Duodenal mucosa (tissue), 2 donors: ENCODE measurements around the gene ADD3.

Source experiments
- H3K27ac ChIP-seq: one replicate; pipeline ENCODE4 v1.7.0; 2013; ENCODE audit warnings: low read depth, low read length
- H3K27me3 ChIP-seq, 2 donors: one replicate each; pipeline ENCODE4 v1.7.0; 2013; ENCODE audit warnings: low read length in 2 of 2, control low read depth in 1 of 2; ENCODE audit not compliant: insufficient read depth in 2 of 2, control insufficient read depth in 1 of 2
- H3K36me3 ChIP-seq, 2 donors: one replicate each; pipeline ENCODE4 v1.7.0; 2013; ENCODE audit warnings: low read length in 2 of 2, control low read depth in 1 of 2; ENCODE audit not compliant: insufficient read depth in 2 of 2, control insufficient read depth in 1 of 2
- H3K4me1 ChIP-seq, 2 donors: one replicate each; pipeline ENCODE4 v1.7.0; 2013; ENCODE audit warnings: low read length in 2 of 2, control low read depth in 1 of 2; ENCODE audit not compliant: insufficient read depth in 2 of 2, control insufficient read depth in 1 of 2
- H3K4me3 ChIP-seq, 2 donors: one replicate each; pipeline ENCODE4 v1.7.0; 2013; ENCODE audit warnings: low read length in 2 of 2, low read depth in 1 of 2
- H3K9ac ChIP-seq, 2 donors: one replicate each; pipeline ENCODE4 v1.7.0; 2013; ENCODE audit warnings: low read length in 2 of 2, low read depth in 1 of 2
- H3K9me3 ChIP-seq, 2 donors: one replicate each; pipeline ENCODE4 v1.7.0; 2013; ENCODE audit warnings: low read length in 2 of 2, control low read depth in 1 of 2; ENCODE audit not compliant: control insufficient read depth in 1 of 2

Gene ADD3

GRCh38 chr10:110032801-110033700 lies 25.3 kb downstream of the ADD3 start:
- no peak overlapping the region for H3K27ac ChIP-seq
- peaks cover 0 to 1% of the 10 kb centered on the region in 2 donors for H3K36me3 ChIP-seq
- H3K9me3 ChIP-seq, result no peaks in the 10 kb centered on the region
- no peaks in the 10 kb centered on the region for H3K27me3 ChIP-seq
- no peak overlapping the region for H3K4me3 ChIP-seq
- no peak overlapping the region for H3K9ac ChIP-seq
- H3K4me1 ChIP-seq, result peaks cover 24 to 28% of the 10 kb centered on the region in 2 donors

- peak overlapping the region in 1 of 2 donors; percentile 5 for H3K9ac ChIP-seq
Measured at GRCh38 chr10:110033701-110034235, 26.0 kb downstream of the ADD3 start.

GRCh38 chr10:110034596-110034995 lies 26.8 kb downstream of the ADD3 start:
- Histone ChIP-seq H3K9me3 (no peaks in the 10 kb centered on the region), H3K27ac (no peak overlapping the region), H3K4me1 (peaks cover 28 to 29% of the 10 kb centered on the region in 2 donors)

More at GRCh38 chr10:110033701-110034235, 26.0 kb downstream of the ADD3 start:
- H3K4me1 ChIP-seq, result peaks cover 24 to 28% of the 10 kb centered on the region in 2 donors
- no peak overlapping the region for H3K27ac ChIP-seq
- H3K4me3 ChIP-seq, result no peak overlapping the region
- no peaks in the 10 kb centered on the region for H3K36me3 ChIP-seq
- no peaks in the 10 kb centered on the region for H3K27me3 ChIP-seq
- H3K9me3 ChIP-seq, result no peaks in the 10 kb centered on the region

DNA sequence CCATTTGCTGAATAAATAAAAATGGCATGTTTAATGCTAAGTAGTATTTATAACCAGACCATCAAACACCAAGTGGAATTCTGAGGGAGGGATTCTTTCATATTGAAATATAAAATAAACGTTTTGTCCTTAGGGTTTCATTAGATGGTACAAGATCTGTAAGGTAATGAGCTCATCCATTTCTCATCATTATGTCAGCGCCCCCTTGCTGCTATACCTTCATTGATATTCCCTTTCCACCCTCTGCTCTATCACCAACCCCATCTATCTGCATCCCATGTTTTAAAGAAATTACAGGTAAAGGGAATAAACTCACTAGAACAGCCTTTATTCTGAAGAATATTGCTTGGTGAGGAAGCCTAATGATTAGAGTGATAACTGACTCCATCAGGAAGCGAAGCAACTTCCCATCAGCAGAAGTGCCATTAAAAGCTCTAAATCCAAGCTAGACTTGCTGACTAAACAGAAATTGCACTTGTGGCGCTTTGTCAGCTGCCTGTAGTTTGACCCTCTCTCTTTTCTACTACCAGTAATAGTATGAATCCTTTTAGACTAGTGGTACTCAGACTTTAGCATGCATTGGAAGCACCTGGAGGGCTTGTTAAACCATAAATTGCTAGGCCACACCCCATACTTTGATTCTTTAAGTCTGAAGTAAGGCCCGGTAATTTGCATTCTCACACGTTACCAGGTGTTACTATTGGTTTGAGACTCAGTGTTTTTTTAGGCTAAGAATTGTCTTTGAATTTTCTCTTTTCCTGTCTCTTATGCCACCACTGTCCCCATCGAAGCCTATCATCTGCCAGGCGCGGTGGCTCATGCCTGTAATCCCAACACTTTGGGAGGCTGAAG lies 27.5 kb downstream of the ADD3 start:
- Histone ChIP-seq H3K27me3 (no peaks in the 10 kb centered on the region), H3K27ac (no peak overlapping the region), H3K9me3 (no peaks in the 10 kb centered on the region), H3K9ac (no peak overlapping the region), H3K4me1 (peaks cover 31 to 34% of the 10 kb centered on the region in 2 donors), H3K4me3 (no peak overlapping the region), H3K36me3 (no peaks in the 10 kb centered on the region)

More at GRCh38 chr10:110034596-110034995, 26.8 kb downstream of the ADD3 start:
- Histone ChIP-seq H3K4me3 (no peak overlapping the region), H3K27me3 (no peaks in the 10 kb centered on the region), H3K9ac (no peak overlapping the region), H3K36me3 (no peaks in the 10 kb centered on the region)

- no peaks in the 10 kb centered on the region for H3K36me3 ChIP-seq
- H3K27me3 ChIP-seq, result no peaks in the 10 kb centered on the region
- no peak overlapping the region for H3K4me3 ChIP-seq
- H3K4me1 ChIP-seq, result peaks cover 29 to 37% of the 10 kb centered on the region in 2 donors
- no peak overlapping the region for H3K27ac ChIP-seq
- H3K9me3 ChIP-seq, result no peaks in the 10 kb centered on the region
- no peak overlapping the region for H3K9ac ChIP-seq
Measured at GRCh38 chr10:110036640-110037039, 28.9 kb downstream of the ADD3 start.

DNA sequence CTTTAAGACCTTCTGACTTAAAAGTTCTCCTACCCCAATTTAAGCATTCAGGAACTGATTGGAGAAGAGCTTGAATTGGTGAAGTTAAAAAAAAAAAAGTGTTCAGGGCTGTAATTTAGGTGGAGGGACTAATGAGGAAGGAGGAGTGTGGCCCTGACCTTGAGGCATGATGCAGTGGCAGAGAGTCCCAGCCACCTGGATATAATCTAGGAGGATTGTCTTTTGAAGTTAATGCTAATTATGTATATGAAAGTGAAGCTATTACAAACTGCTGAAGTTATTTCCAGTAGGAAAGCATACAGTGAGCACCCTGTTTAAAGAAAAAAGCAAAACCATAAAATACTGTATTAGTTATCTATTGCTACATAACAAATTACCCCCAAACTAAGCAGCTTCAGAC lies 31.5 kb downstream of the ADD3 start:
- Histone ChIP-seq H3K9ac (no peak overlapping the region), H3K36me3 (no peaks in the 10 kb centered on the region), H3K27ac (no peak overlapping the region), H3K27me3 (no peaks in the 10 kb centered on the region), H3K9me3 (no peaks in the 10 kb centered on the region), H3K4me3 (no peak overlapping the region), H3K4me1 (peaks cover 12 to 17% of the 10 kb centered on the region in 2 donors)

GRCh38 chr10:110040108-110040507 lies 32.3 kb downstream of the ADD3 start:
- Histone ChIP-seq H3K9ac (no peak overlapping the region), H3K4me3 (no peak overlapping the region), H3K36me3 (no peaks in the 10 kb centered on the region), H3K27me3 (no peaks in the 10 kb centered on the region), H3K9me3 (no peaks in the 10 kb centered on the region), H3K27ac (no peak overlapping the region), H3K4me1 (peaks cover 6 to 17% of the 10 kb centered on the region in 2 donors)

- no peaks in the 10 kb centered on the region for H3K9me3 ChIP-seq
- no peak overlapping the region for H3K4me3 ChIP-seq
- peaks cover 3 to 13% of the 10 kb centered on the region in 2 donors for H3K4me1 ChIP-seq
- no peaks in the 10 kb centered on the region for H3K36me3 ChIP-seq
- no peak overlapping the region for H3K9ac ChIP-seq
- H3K27me3 ChIP-seq, result no peaks in the 10 kb centered on the region
- no peak overlapping the region for H3K27ac ChIP-seq
Measured at GRCh38 chr10:110040767-110041478, 33.1 kb downstream of the ADD3 start.

DNA sequence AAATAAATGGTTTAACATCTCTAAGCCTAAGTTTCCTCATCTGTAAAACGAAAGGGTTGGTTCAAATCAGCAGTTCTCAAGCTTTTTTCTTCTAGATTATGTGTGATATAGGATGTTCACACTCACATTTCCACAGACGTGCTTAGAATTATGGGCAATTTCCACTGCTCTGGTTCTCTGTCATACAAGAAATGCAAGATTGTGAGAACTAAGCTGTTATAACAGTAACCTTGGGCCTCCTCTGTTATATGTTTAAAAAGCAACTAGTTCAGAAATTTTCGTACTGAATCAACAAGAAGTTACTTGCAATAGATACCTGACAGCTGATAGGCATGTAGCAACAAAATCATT lies 33.7 kb downstream of the ADD3 start:
- no peaks in the 10 kb centered on the region for H3K9me3 ChIP-seq
- H3K27me3 ChIP-seq, result no peaks in the 10 kb centered on the region
- peaks cover 3 to 13% of the 10 kb centered on the region in 2 donors for H3K4me1 ChIP-seq
- no peak overlapping the region for H3K4me3 ChIP-seq
- no peak overlapping the region for H3K27ac ChIP-seq
- H3K9ac ChIP-seq, result no peak overlapping the region
- no peaks in the 10 kb centered on the region for H3K36me3 ChIP-seq
